GM12873 (cell line): ENCODE results near the gene DLD.

ENCODE experiments used
- CTCF ChIP-seq: IDR thresholded peaks from 2 replicates; pipeline ENCODE4 v1.5.1; 2012; ENCODE audit warnings: low read depth, mild to moderate bottlenecking, moderate library complexity, low read length, control low read depth; ENCODE audit not compliant: insufficient read depth; ENCODE audit errors: missing control alignments

The DLD gene

GRCh38 chr7:107890962-107891635 is at the start of gene DLD:
DLD (plus strand) TSS chr7:107891183; CDS start chr7:107891251, 68 bp downstream.
- no peak for TF ChIP-seq CTCF

GRCh38 chr7:107842213-107842612 is 48.8 kb upstream of the DLD start:
- no peak for TF ChIP-seq CTCF

- no peak for TF ChIP-seq CTCF
Measured at GRCh38 chr7:107843184-107843583, 47.8 kb upstream of the DLD start.

GRCh38 chr7:107846324-107846723 is 44.7 kb upstream of the DLD start:
- TF ChIP-seq CTCF, result no peak

- TF ChIP-seq CTCF, result no peak
Measured at GRCh38 chr7:107847168-107847835, 43.7 kb upstream of the DLD start.

- TF ChIP-seq CTCF, result no peak
Measured at GRCh38 chr7:107850216-107850615, 40.8 kb upstream of the DLD start.

GRCh38 chr7:107850643-107851042 is 40.3 kb upstream of the DLD start:
- no peak for TF ChIP-seq CTCF
